HepG2 (cell line): ENCODE data around the gene HYAL2. TPM values are rescaled to one million over a fixed set of nuclear protein-coding genes. Genes with fewer than 3 reads are reported as not detected.

Source experiments
- ATM ChIP-seq: fragments of 450-650 bp; IDR thresholded peaks from 2 replicates; pipeline ENCODE4 v1.7.1; 2017; ENCODE audit warnings: mild to moderate bottlenecking, borderline replicate concordance
- EHMT2 ChIP-seq: fragments of 200-600 bp; sonication (generic); IDR thresholded peaks from 2 replicates; pipeline ENCODE4 v1.7.0; 2017; ENCODE audit warnings: antibody characterized with exemption, low read depth, low read length, borderline replicate concordance
- EP300 ChIP-seq, 3 experiments: sonication (generic) in 1 of 3; formaldehyde crosslinking in 1 of 3; IDR thresholded peaks; 2 replicates each; pipeline versions ENCODE4 v1.5.1 to v1.6.1; 2011 to 2020; ENCODE audit warnings: low read depth in 2 of 3, low read length in 2 of 3, borderline replicate concordance in 1 of 3, improper control_type of control experiment in 1 of 3, mild to moderate bottlenecking in 1 of 3, missing genetic modification reagents in 1 of 3, moderate library complexity in 1 of 3
- NR2C2 ChIP-seq: sonication (generic); formaldehyde crosslinking; IDR thresholded peaks from 2 replicates; pipeline ENCODE4 v1.4.0; 2020; ENCODE audit warnings: missing genetic modification reagents, mild to moderate bottlenecking, moderate library complexity, borderline replicate concordance
- SOX6 ChIP-seq, 2 experiments: fragments of 450-650 bp in 1 of 2; sonication (generic) in 1 of 2; formaldehyde crosslinking in 1 of 2; IDR thresholded peaks; 2 replicates each; pipeline versions ENCODE4 v1.4.0 to v1.6.1; 2017 to 2020; ENCODE audit warnings: antibody characterized with exemption in 1 of 2, mild to moderate bottlenecking in 1 of 2, missing genetic modification reagents in 1 of 2
- ZKSCAN5 ChIP-seq: sonication (generic); formaldehyde crosslinking; IDR thresholded peaks from 2 replicates; pipeline ENCODE4 v1.5.1; 2020; ENCODE audit warnings: mild to moderate bottlenecking, missing genetic modification reagents
- ZNF333 ChIP-seq: sonication (generic); formaldehyde crosslinking; IDR thresholded peaks from 2 replicates; pipeline ENCODE4 v1.4.0; 2020; ENCODE audit warnings: mild to moderate bottlenecking, missing genetic modification reagents, borderline replicate concordance
- ZNF703 ChIP-seq: sonication (generic); formaldehyde crosslinking; IDR thresholded peaks from 2 replicates; pipeline ENCODE4 v1.5.1; 2020; ENCODE audit warnings: missing genetic modification reagents, mild to moderate bottlenecking, moderate library complexity, borderline replicate concordance
- ZSCAN30 ChIP-seq: sonication (generic); formaldehyde crosslinking; IDR thresholded peaks from 2 replicates; pipeline ENCODE4 v1.5.0; 2020; ENCODE audit warnings: mild to moderate bottlenecking, missing genetic modification reagents
- polyA plus RNA-seq, 8 experiments: library from polyadenylated mRNA; depleted of rRNA in 3 of 8; stranded (reverse) in 7 of 8; unstranded in 1 of 8; fragments of >200 nt; fragmentation: Illumina TruSeq in 4 of 8; extraction: Trizol in 4 of 8; gene quantifications; 2 replicates each; pipeline versions ENCODE4 v1.2.1 to v1.2.3, GENCODE V29; 2011 to 2016; ENCODE audit warnings: low read depth in 4 of 8, missing spikeins in 1 of 8, mixed read lengths in 1 of 8; ENCODE audit not compliant: insufficient read depth in 1 of 8
- total RNA-seq, 5 experiments: library from RNA; depleted of rRNA; stranded (reverse); fragments of >200 nt; fragmentation: Illumina TruSeq; extraction: Trizol; gene quantifications; 2 replicates each; pipeline ENCODE4 v1.2.3, GENCODE V29; 2016; ENCODE audit warnings: low read depth in 1 of 5
- TF ChIP-seq, protein P1 (sequence below): sonication (generic); formaldehyde crosslinking; IDR thresholded peaks from 2 replicates; pipeline ENCODE4 v1.4.0; 2020; ENCODE audit warnings: mild to moderate bottlenecking, missing genetic modification reagents
- TF ChIP-seq, protein P2 (sequence below): sonication (generic); formaldehyde crosslinking; IDR thresholded peaks from 2 replicates; pipeline ENCODE4; 2020; ENCODE audit warnings: missing genetic modification reagents, mild to moderate bottlenecking, borderline replicate concordance
- TF ChIP-seq, protein P3 (sequence below): sonication (generic); formaldehyde crosslinking; IDR thresholded peaks from 2 replicates; pipeline ENCODE4 v1.5.0; 2020; ENCODE audit warnings: mild to moderate bottlenecking, missing genetic modification reagents
- TF ChIP-seq, protein P4 (sequence below): sonication (generic); formaldehyde crosslinking; IDR thresholded peaks from 2 replicates; pipeline ENCODE4 v1.8.0; 2022; ENCODE audit warnings: mild to moderate bottlenecking, missing genetic modification reagents, moderate library complexity
- TF ChIP-seq, protein P5 (sequence below): sonication (generic); formaldehyde crosslinking; IDR thresholded peaks from 2 replicates; pipeline ENCODE4 v1.8.0; 2022; ENCODE audit warnings: missing genetic modification reagents, mild to moderate bottlenecking, borderline replicate concordance
- TF ChIP-seq, protein P6 (sequence below): sonication (generic); formaldehyde crosslinking; IDR thresholded peaks from 2 replicates; pipeline ENCODE4 v1.5.1; 2020; ENCODE audit warnings: mild to moderate bottlenecking, missing genetic modification reagents, moderate library complexity

The HYAL2 gene
- total and polyA plus RNA-seq, 2 of the 13 experiments (the other 11 are each of a cell fraction or from before 2014, with no cell fraction given) = 76.2 to 102 TPM

DNA sequence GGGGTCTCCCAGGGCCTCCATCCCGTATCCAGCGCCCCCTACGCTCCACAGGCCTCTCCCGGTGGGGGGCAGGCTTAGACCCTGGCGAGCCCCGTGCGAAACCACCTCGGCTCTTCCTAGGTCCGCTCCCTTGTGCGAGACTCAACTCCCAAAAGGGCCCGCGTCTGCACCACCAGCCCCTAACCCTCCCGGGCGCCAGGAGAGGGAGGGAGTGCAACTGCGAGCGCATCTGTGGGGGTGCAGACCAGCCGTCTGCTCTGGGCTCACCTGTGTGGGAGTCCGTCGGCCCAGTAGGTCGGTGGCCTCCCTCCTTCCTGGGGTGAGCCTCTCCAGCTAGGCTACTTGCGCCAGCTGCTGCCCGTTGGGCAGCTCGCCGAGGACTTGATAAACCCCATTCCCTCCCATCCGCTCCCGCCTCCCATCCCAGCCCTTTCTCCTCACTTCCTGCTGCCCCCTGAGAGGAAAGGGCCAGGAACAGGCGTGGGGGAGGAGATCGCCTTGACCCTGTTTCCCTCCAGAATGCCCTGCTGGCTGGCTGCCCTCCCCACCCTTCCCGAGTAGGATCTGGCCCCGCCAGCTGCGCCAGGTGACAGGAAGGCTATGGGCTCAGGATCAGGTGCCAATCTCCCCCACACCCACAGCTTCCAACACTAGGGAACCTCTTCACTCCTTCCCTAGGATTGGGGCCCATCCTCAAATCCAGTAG is at the start of gene HYAL2 (continued):
- TF ChIP-seq, protein P1, sequence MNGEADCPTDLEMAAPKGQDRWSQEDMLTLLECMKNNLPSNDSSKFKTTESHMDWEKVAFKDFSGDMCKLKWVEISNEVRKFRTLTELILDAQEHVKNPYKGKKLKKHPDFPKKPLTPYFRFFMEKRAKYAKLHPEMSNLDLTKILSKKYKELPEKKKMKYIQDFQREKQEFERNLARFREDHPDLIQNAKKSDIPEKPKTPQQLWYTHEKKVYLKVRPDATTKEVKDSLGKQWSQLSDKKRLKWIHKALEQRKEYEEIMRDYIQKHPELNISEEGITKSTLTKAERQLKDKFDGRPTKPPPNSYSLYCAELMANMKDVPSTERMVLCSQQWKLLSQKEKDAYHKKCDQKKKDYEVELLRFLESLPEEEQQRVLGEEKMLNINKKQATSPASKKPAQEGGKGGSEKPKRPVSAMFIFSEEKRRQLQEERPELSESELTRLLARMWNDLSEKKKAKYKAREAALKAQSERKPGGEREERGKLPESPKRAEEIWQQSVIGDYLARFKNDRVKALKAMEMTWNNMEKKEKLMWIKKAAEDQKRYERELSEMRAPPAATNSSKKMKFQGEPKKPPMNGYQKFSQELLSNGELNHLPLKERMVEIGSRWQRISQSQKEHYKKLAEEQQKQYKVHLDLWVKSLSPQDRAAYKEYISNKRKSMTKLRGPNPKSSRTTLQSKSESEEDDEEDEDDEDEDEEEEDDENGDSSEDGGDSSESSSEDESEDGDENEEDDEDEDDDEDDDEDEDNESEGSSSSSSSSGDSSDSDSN (CRISPR knock-in tag) = no peak
- TF ChIP-seq ZSCAN30 (CRISPR knock-in tag) (no peak), ZNF333 (CRISPR knock-in tag) (0 out of 2 replicates have a peak, but pooled peaks have one; percentile 14), SOX6 (IDR thresholded peaks at IDR 0.05) (no peak), SOX6 (CRISPR knock-in tag; IDR thresholded peaks at IDR 0.05) (no peak), EHMT2 (no peak), ZKSCAN5 (CRISPR knock-in tag) (no peak), ATM (no peak), NR2C2 (CRISPR knock-in tag) (no peak), ZNF703 (CRISPR knock-in tag) (no peak), EP300 (IDR thresholded peaks at IDR 0.05; ENCODE audit: low read depth in 2 of 2, low read length in 2 of 2) (no peak), EP300 (CRISPR knock-in tag; IDR thresholded peaks at IDR 0.05; ENCODE audit: borderline replicate concordance) (no peak)
- TF ChIP-seq, protein P2, sequence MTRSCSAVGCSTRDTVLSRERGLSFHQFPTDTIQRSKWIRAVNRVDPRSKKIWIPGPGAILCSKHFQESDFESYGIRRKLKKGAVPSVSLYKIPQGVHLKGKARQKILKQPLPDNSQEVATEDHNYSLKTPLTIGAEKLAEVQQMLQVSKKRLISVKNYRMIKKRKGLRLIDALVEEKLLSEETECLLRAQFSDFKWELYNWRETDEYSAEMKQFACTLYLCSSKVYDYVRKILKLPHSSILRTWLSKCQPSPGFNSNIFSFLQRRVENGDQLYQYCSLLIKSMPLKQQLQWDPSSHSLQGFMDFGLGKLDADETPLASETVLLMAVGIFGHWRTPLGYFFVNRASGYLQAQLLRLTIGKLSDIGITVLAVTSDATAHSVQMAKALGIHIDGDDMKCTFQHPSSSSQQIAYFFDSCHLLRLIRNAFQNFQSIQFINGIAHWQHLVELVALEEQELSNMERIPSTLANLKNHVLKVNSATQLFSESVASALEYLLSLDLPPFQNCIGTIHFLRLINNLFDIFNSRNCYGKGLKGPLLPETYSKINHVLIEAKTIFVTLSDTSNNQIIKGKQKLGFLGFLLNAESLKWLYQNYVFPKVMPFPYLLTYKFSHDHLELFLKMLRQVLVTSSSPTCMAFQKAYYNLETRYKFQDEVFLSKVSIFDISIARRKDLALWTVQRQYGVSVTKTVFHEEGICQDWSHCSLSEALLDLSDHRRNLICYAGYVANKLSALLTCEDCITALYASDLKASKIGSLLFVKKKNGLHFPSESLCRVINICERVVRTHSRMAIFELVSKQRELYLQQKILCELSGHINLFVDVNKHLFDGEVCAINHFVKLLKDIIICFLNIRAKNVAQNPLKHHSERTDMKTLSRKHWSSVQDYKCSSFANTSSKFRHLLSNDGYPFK = no peak
- TF ChIP-seq, protein P3, sequence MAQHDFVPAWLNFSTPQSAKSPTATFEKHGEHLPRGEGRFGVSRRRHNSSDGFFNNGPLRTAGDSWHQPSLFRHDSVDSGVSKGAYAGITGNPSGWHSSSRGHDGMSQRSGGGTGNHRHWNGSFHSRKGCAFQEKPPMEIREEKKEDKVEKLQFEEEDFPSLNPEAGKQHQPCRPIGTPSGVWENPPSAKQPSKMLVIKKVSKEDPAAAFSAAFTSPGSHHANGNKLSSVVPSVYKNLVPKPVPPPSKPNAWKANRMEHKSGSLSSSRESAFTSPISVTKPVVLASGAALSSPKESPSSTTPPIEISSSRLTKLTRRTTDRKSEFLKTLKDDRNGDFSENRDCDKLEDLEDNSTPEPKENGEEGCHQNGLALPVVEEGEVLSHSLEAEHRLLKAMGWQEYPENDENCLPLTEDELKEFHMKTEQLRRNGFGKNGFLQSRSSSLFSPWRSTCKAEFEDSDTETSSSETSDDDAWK (CRISPR knock-in tag) = no peak
- TF ChIP-seq, protein P4, sequence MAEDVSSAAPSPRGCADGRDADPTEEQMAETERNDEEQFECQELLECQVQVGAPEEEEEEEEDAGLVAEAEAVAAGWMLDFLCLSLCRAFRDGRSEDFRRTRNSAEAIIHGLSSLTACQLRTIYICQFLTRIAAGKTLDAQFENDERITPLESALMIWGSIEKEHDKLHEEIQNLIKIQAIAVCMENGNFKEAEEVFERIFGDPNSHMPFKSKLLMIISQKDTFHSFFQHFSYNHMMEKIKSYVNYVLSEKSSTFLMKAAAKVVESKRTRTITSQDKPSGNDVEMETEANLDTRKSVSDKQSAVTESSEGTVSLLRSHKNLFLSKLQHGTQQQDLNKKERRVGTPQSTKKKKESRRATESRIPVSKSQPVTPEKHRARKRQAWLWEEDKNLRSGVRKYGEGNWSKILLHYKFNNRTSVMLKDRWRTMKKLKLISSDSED (CRISPR knock-in tag) = no peak
- TF ChIP-seq, protein P5, sequence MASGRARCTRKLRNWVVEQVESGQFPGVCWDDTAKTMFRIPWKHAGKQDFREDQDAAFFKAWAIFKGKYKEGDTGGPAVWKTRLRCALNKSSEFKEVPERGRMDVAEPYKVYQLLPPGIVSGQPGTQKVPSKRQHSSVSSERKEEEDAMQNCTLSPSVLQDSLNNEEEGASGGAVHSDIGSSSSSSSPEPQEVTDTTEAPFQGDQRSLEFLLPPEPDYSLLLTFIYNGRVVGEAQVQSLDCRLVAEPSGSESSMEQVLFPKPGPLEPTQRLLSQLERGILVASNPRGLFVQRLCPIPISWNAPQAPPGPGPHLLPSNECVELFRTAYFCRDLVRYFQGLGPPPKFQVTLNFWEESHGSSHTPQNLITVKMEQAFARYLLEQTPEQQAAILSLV = no peak
- TF ChIP-seq, protein P6, sequence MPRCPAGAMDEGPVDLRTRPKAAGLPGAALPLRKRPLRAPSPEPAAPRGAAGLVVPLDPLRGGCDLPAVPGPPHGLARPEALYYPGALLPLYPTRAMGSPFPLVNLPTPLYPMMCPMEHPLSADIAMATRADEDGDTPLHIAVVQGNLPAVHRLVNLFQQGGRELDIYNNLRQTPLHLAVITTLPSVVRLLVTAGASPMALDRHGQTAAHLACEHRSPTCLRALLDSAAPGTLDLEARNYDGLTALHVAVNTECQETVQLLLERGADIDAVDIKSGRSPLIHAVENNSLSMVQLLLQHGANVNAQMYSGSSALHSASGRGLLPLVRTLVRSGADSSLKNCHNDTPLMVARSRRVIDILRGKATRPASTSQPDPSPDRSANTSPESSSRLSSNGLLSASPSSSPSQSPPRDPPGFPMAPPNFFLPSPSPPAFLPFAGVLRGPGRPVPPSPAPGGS = no peak
